SK-N-SH treated with all-trans-retinoic acid at 6 μM for 48 hours (cell line): ENCODE results near the gene MOCS3.

ENCODE experiments used
- ARNTL ChIP-seq: fragments of 450-650 bp; formaldehyde crosslinking; IDR thresholded peaks from 2 replicates; pipeline ENCODE4 v1.5.0; 2020; ENCODE audit warnings: low read depth, mild to moderate bottlenecking, moderate library complexity, borderline replicate concordance
- BACH2 ChIP-seq: fragments of 250-450 bp; sonication (Bioruptor Pico); IDR thresholded peaks from 2 replicates; pipeline ENCODE4 v1.9.0; 2021; ENCODE audit warnings: mild to moderate bottlenecking, borderline replicate concordance
- CSRNP3 ChIP-seq: fragments of 250-450 bp; sonication (Bioruptor Pico); IDR thresholded peaks from 2 replicates; pipeline ENCODE4 v1.5.1; 2021; ENCODE audit warnings: mild to moderate bottlenecking, moderate library complexity
- GLIS3 ChIP-seq: fragments of 250-450 bp; sonication (Bioruptor Pico); IDR thresholded peaks from 2 replicates; pipeline ENCODE4 v1.5.0; 2020; ENCODE audit warnings: mild to moderate bottlenecking, moderate library complexity
- ISL1 ChIP-seq: fragments of 250-450 bp; sonication (Bioruptor Pico); IDR thresholded peaks from 2 replicates; pipeline ENCODE4 v2.1.2; 2022; ENCODE audit warnings: mild to moderate bottlenecking, moderate library complexity
- PPARA ChIP-seq: fragments of 250-450 bp; sonication (Bioruptor Pico); IDR thresholded peaks from 2 replicates; pipeline ENCODE4 v1.5.0; 2020; ENCODE audit warnings: mild to moderate bottlenecking, borderline replicate concordance
- RARB ChIP-seq: fragments of 250-450 bp; sonication (Bioruptor Pico); IDR thresholded peaks from 2 replicates; pipeline ENCODE4 v1.8.0; 2021; ENCODE audit warnings: mild to moderate bottlenecking, moderate library complexity
- ZFP3 ChIP-seq: fragments of 250-450 bp; sonication (Bioruptor Pico); IDR thresholded peaks from 2 replicates; pipeline ENCODE4 v1.5.0; 2020; ENCODE audit warnings: mild to moderate bottlenecking, moderate library complexity
- ZFP30 ChIP-seq: fragments of 450-650 bp; formaldehyde crosslinking; IDR thresholded peaks from 2 replicates; pipeline ENCODE4 v1.5.0; 2022; ENCODE audit warnings: mild to moderate bottlenecking, moderate library complexity
- ZNF70 ChIP-seq: fragments of 450-650 bp; formaldehyde crosslinking; IDR thresholded peaks from 2 replicates; pipeline ENCODE4 v1.5.0; 2020; ENCODE audit warnings: mild to moderate bottlenecking, moderate library complexity
- TF ChIP-seq, protein P1 (sequence below): fragments of 250-450 bp; sonication (Bioruptor Pico); IDR thresholded peaks from 2 replicates; pipeline ENCODE4 v1.5.0; 2020; ENCODE audit warnings: mild to moderate bottlenecking, moderate library complexity

- TF ChIP-seq ISL1 (CRISPR knock-in tag) (no peak), BACH2 (no peak), RARB (CRISPR knock-in tag) (no peak), CSRNP3 (CRISPR knock-in tag) (no peak), ZFP3 (CRISPR knock-in tag) (no peak), ZFP30 (CRISPR knock-in tag) (no peak), ZNF70 (no peak), PPARA (CRISPR knock-in tag) (no peak), ARNTL (CRISPR knock-in tag) (no peak), GLIS3 (CRISPR knock-in tag) (no peak)
- TF ChIP-seq, protein P1, sequence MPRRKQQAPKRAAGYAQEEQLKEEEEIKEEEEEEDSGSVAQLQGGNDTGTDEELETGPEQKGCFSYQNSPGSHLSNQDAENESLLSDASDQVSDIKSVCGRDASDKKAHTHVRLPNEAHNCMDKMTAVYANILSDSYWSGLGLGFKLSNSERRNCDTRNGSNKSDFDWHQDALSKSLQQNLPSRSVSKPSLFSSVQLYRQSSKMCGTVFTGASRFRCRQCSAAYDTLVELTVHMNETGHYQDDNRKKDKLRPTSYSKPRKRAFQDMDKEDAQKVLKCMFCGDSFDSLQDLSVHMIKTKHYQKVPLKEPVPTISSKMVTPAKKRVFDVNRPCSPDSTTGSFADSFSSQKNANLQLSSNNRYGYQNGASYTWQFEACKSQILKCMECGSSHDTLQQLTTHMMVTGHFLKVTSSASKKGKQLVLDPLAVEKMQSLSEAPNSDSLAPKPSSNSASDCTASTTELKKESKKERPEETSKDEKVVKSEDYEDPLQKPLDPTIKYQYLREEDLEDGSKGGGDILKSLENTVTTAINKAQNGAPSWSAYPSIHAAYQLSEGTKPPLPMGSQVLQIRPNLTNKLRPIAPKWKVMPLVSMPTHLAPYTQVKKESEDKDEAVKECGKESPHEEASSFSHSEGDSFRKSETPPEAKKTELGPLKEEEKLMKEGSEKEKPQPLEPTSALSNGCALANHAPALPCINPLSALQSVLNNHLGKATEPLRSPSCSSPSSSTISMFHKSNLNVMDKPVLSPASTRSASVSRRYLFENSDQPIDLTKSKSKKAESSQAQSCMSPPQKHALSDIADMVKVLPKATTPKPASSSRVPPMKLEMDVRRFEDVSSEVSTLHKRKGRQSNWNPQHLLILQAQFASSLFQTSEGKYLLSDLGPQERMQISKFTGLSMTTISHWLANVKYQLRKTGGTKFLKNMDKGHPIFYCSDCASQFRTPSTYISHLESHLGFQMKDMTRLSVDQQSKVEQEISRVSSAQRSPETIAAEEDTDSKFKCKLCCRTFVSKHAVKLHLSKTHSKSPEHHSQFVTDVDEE (CRISPR knock-in tag): no peak
Observed at GRCh38 chr20:50957276-50957675, 1.3 kb upstream of the MOCS3 start.
